Testis (tissue), 2 donors: Measurements from ENCODE around the gene ME3.

ENCODE experiments used
- CTCF ChIP-seq, 3 experiments: fragments of 450-650 bp in 2 of 3; fragments of 200-600 bp in 1 of 3; sonication (generic) in 1 of 3; IDR thresholded peaks; one replicate each; pipeline ENCODE4 v1.5.1; 2016 to 2019; ENCODE audit warnings: antibody characterized with exemption in 3 of 3, mild to moderate bottlenecking in 2 of 3, moderate library complexity in 1 of 3
- POLR2A ChIP-seq: fragments of 450-650 bp; IDR thresholded peaks from one replicate; pipeline ENCODE4 v1.6.1; 2017; ENCODE audit warnings: antibody characterized with exemption, mild to moderate bottlenecking, moderate library complexity

GRCh38 chr11:86495351-86495750 is 177.1 kb downstream of the ME3 start:
- TF ChIP-seq CTCF (IDR thresholded peaks at IDR 0.05), result no peak
- TF ChIP-seq POLR2A, result no peak
